Vagina (tissue), 2 donors: ENCODE measurements around the gene PIP5KL1.

Source experiments
- CTCF ChIP-seq, 3 experiments: fragments of 450-650 bp in 2 of 3; fragments of 200-600 bp in 1 of 3; sonication (generic) in 1 of 3; IDR thresholded peaks; one replicate each; pipeline ENCODE4 v1.5.1; 2017 to 2019; ENCODE audit warnings: antibody characterized with exemption in 3 of 3, mild to moderate bottlenecking in 2 of 3, moderate library complexity in 2 of 3
- POLR2A ChIP-seq, 2 donors: fragments of 450-650 bp; IDR thresholded peaks; one replicate each; pipeline ENCODE4 v1.6.1; 2017; ENCODE audit warnings: antibody characterized with exemption in 2 of 2, mild to moderate bottlenecking in 2 of 2, moderate library complexity in 2 of 2
- POLR2AphosphoS5 ChIP-seq, 2 donors: sonication (generic); formaldehyde crosslinking; IDR thresholded peaks; one replicate each; pipeline ENCODE4 v1.9.0; 2017; ENCODE audit warnings: antibody characterized with exemption in 2 of 2, mild to moderate bottlenecking in 2 of 2, low read depth in 1 of 2; ENCODE audit not compliant: insufficient read depth in 1 of 2

GRCh38 chr9:127886401-127886972 lies 44.1 kb downstream of the PIP5KL1 start:
- no peak for TF ChIP-seq CTCF (IDR thresholded peaks at IDR 0.05)
- no peak for TF ChIP-seq POLR2A (IDR thresholded peaks at IDR 0.05)
- TF ChIP-seq POLR2AphosphoS5 (IDR thresholded peaks at IDR 0.05; ENCODE audit: insufficient read depth in 1 of 2, low read depth in 1 of 2) = no peak
